Jurkat, Clone E6-1 (cell line): Measurements from ENCODE around the gene ADPRH.
"Not testable (repeated sequence)": the region's sequence is repeated elsewhere in the genome, so short reads cannot be mapped to it uniquely, and the experiment has no call there.

Experiments used
- DNase-seq: peaks from one replicate; pipeline ENCODE4 v3.0.0-alpha.2; 2011; ENCODE audit warnings: low read depth, low spot score
- H3K4me3 ChIP-seq: 2 replicates; pipeline ENCODE4 v1.5.1; 2011; ENCODE audit warnings: mild to moderate bottlenecking, low read length, control low read depth, moderate library complexity

ADPRH gene

GRCh38 chr3:119557877-119558269 is 21.4 kb upstream of the ADPRH start:
- H3K4me3 ChIP-seq = no peak overlapping the region
- no peak for DNase-seq

- no peak for DNase-seq
- no peak overlapping the region for H3K4me3 ChIP-seq
These were observed 20.5 kb upstream of the ADPRH start for GRCh38 chr3:119558626-119559317.

- no peak within 1 kb of the TSS for H3K4me3 ChIP-seq
- DNase-seq = peak; percentile 75
These were observed 19.8 kb upstream of the ADPRH start, which contains the start of gene CD80 for GRCh38 chr3:119559441-119559963. CD80 (minus strand) TSS chr3:119559614; CDS start chr3:119557728, 1,886 bp downstream.

GRCh38 chr3:119560160-119560559 is 19.1 kb upstream of the ADPRH start:
- H3K4me3 ChIP-seq = no peak overlapping the region
- DNase-seq = no peak

DNA sequence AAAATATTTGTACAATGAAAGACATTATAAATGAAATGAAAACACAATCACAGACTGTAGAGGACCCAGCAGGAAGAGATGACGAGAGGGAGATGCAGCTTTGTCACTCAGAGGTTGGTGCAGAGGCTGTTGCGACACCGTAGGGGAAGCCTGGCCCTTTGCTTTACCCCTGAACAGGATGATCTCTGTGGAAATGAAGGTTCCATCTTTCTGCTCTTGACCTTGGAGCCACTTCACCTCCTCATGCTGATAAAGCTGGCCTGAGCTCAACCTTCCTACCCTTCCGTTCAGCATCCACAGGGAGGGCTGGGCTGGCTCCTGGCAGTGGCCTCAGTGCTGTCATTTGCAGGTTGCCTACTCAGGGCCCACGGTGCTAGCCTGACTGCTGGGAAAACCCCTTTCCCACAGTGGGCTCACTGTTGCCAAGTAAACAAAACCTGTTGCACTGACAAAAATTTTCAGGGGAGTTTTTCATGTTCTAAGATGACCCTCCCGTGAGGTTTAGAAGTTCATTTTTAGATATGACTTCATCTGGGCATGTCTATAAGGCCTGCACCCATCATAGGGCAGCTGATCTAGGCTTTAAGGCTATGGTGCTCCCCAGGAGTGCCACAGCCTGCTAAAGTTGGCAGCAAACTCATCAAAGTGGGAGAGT is 16.9 kb upstream of the ADPRH start:
- DNase-seq = no peak

DNA sequence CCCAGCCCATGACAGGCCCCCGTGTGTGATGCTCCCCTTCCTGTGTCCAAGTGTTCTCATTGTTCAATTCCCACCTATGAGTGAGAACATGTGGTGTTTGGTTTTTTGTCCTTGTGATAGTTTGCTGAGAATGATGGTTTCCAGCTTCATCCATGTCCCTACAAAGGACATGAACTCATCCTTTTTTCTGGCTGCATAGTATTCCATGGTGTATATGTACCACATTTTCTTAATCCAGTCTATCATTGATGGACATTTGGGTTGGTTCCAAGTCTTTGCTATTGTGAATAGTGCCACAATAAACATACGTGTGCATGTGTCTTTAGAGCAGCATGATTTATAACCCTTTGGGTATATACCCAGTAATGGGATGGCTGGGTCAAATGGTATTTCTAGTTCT is 16.0 kb upstream of the ADPRH start:
- not testable (repeated sequence) for DNase-seq

More for the DNA sequence above, 16.9 kb upstream of the ADPRH start:
- H3K4me3 ChIP-seq = no peak overlapping the region

GRCh38 chr3:119569156-119569555 is 10.1 kb upstream of the ADPRH start:
- H3K4me3 ChIP-seq = no peak overlapping the region
- DNase-seq = no peak

More for the DNA sequence above, 16.0 kb upstream of the ADPRH start:
- H3K4me3 ChIP-seq = not testable (repeated sequence)

DNA sequence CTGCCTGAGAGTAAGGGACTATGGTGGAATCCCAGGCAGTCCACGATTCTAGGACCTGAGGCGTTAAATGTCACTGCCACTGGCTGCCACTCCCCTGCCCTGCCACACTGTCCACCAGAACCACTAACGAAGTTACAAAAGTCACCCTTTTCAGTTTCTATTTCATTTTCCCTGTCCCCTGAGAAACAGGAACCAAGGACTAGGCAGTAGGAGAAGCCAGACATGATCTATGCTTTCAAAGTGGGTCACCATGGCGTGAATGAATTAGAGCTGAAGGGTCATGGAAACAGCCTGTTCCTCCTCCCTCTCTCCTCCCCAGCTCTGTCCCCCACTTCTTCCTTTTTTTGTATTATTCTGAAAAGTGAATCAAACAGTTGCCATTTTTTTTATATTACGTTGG is 9.1 kb upstream of the ADPRH start:
- no peak for DNase-seq
- H3K4me3 ChIP-seq = no peak overlapping the region

- DNase-seq = no peak
- no peak overlapping the region for H3K4me3 ChIP-seq
These were observed 8.1 kb upstream of the ADPRH start for GRCh38 chr3:119571230-119571629.

- H3K4me3 ChIP-seq = no peak overlapping the region
- DNase-seq = no peak
These were observed 7.6 kb upstream of the ADPRH start for GRCh38 chr3:119571688-119572087.

DNA sequence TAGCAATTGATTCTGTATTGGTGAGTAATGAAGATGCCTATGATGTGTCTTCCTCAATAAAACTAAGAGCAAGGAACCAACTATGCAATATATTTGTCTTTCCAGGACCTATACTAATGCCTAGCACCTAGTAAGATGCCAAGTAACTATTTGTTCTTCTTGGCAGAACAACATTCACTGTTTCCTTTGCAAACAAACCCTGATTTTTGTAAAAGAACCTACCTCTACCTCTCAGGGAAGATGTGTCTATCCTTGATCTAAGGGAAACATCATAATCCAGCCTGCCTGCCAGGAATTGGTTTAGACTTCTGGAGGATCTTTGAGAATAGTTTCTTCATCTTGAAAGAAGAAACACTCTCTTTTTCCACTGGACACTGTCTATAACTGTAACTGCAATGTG is 3.8 kb upstream of the ADPRH start:
- DNase-seq = no peak
- H3K4me3 ChIP-seq = no peak overlapping the region

- no peak overlapping the region for H3K4me3 ChIP-seq
- no peak for DNase-seq
These were observed 922 bp downstream of the ADPRH start for GRCh38 chr3:119580067-119580760.

DNA sequence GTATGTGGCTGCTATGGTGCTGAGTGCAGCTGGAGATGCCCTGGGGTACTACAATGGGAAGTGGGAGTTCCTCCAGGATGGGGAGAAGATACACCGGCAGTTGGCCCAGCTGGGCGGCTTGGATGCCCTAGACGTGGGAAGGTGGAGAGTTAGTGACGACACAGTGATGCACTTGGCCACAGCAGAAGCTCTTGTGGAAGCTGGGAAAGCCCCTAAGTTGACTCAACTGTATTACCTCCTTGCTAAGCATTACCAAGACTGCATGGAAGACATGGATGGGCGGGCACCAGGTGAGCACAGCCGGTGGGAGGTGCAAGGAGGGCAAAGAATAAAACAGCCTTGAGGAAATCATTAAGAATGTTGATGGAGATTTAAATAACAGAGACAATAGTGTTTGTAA is 2.9 kb downstream of the ADPRH start:
- no peak for DNase-seq
- no peak overlapping the region for H3K4me3 ChIP-seq

DNA sequence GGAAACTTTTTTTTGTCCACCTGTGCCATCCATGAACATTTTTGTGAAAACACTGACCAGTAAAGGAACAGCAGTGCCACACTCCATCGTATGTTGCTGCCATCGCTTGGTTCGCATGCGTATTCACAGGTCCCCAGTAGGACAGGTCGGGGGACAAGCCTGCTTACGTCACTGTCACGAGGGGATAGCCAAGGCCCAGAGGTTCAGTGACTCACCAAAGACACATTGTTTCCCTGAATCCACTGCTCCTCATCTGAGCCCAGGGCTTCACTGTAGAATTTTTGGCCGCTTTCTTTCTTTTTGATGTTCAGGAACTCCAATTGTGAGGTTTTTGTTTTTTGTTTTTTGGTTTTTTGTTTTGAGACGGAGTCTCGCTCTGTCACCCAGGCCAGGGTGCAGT is 5.9 kb downstream of the ADPRH start:
- no peak overlapping the region for H3K4me3 ChIP-seq
- no peak for DNase-seq

DNA sequence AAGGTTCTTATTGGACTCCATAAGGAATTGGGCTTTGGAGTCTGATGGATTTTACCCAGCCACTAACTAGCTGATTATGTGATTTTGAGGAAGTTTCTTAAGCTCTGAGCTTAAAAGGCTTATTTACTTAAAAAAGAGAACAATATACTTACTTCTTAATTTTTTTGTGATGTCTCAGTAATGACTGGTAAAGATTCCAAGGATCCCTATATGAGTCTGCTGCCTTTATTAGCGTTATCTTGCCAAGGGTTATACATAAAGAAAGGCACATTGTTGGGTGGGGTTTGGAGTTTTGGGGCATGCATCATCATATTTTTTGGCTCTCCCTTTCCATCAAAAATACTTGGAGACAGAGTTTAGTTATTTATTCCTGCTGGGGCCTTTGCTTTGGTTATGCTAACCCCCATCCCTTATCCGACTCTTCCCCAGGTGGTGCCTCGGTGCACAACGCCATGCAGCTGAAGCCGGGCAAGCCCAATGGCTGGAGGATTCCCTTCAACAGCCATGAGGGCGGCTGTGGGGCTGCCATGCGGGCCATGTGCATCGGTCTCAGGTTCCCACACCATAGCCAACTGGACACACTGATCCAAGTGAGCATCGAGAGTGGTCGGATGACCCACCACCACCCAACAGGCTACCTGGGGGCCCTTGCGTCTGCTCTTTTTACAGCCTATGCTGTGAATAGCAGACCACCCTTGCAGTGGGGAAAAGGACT is 6.7 kb downstream of the ADPRH start:
- H3K4me3 ChIP-seq = no peak overlapping the region
- no peak for DNase-seq

- no peak overlapping the region for H3K4me3 ChIP-seq
- no peak for DNase-seq
These were observed 7.5 kb downstream of the ADPRH start for GRCh38 chr3:119586733-119587172.

DNA sequence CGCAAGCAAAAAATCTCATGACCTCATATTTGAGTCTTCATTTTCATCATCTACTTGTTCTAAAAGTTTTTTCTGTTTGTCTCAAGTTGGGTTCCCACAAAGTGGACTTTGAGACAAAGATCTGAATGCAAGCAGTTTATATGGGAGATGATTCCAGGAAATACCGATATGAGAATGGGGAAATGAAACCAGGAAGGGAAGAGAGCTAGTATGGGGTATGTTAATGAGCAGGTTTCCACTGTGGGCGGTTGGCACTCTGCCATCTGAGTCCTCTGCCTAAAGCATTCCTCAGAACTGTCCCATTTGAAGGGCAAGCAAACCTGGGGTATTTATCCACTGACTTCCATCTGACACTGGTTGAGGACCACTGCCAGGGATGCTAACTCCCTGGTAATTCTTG is 8.8 kb downstream of the ADPRH start:
- DNase-seq = no peak
- no peak overlapping the region for H3K4me3 ChIP-seq

- no peak overlapping the region for H3K4me3 ChIP-seq
- no peak for DNase-seq
These were observed 9.9 kb downstream of the ADPRH start for GRCh38 chr3:119589102-119589773.

DNA sequence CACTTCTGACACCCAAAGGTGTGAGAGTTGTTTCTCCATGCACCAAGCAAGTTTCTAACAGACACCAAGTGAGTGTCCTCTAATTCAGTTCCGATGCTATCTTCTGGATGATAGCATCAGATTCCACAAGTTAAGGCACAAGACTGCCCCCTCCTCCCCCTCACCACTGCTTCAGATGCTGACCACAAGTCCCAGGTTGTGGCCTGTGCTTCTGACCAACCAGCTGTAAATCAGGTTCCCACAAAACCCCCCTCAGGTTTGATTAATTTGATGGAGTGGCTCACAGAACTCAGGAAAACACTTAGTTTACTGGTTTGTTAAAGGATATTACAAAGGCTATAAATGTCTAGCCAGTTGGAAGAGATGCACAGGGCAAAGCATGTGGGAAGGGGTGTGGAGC is 11.4 kb downstream of the ADPRH start:
- no peak for DNase-seq

More for the DNA sequence above, 11.4 kb downstream of the ADPRH start:
- no peak overlapping the region for H3K4me3 ChIP-seq
